Ishikawa (cell line): ENCODE results near the gene COQ4.

Experiments
- CEBPB ChIP-seq: IDR thresholded peaks from 2 replicates; pipeline ENCODE4 v1.6.1; 2012
- CREB1 ChIP-seq: IDR thresholded peaks from 2 replicates; pipeline ENCODE4 v1.6.1; 2012; ENCODE audit warnings: low read depth
- EGR1 ChIP-seq: IDR thresholded peaks from 2 replicates; pipeline ENCODE4 v1.6.1; 2012
- EP300 ChIP-seq: IDR thresholded peaks from 2 replicates; pipeline ENCODE4 v1.6.1; 2012; ENCODE audit warnings: borderline replicate concordance
- FOXM1 ChIP-seq: IDR thresholded peaks from 2 replicates; pipeline ENCODE4 v1.6.1; 2012; ENCODE audit warnings: low read depth, borderline replicate concordance
- MAX ChIP-seq: IDR thresholded peaks from 2 replicates; pipeline ENCODE4 v1.6.1; 2012
- NFIC ChIP-seq: IDR thresholded peaks from 2 replicates; pipeline ENCODE4 v1.6.1; 2012
- RAD21 ChIP-seq: IDR thresholded peaks from 2 replicates; pipeline ENCODE4 v1.6.1; 2012; ENCODE audit warnings: low read depth
- REST ChIP-seq: IDR thresholded peaks from 2 replicates; pipeline ENCODE4 v1.6.1; 2012; ENCODE audit warnings: low read depth, mild to moderate bottlenecking
- TAF1 ChIP-seq: IDR thresholded peaks from 2 replicates; pipeline ENCODE4 v1.6.1; 2012; ENCODE audit warnings: low read depth, mild to moderate bottlenecking
- TCF12 ChIP-seq: IDR thresholded peaks from 2 replicates; pipeline ENCODE4 v1.6.1; 2012; ENCODE audit warnings: low read depth
- TEAD4 ChIP-seq: IDR thresholded peaks from 2 replicates; pipeline ENCODE4 v1.6.1; 2012
- USF1 ChIP-seq: IDR thresholded peaks from 2 replicates; pipeline ENCODE4 v1.6.1; 2012
- YY1 ChIP-seq: IDR thresholded peaks from 2 replicates; pipeline ENCODE4 v1.6.1; 2012; ENCODE audit warnings: low read depth
- ZBTB7A ChIP-seq: IDR thresholded peaks from 2 replicates; pipeline ENCODE4 v1.6.1; 2012; ENCODE audit warnings: low read depth

COQ4 gene

GRCh38 chr9:128322404-128323211 is at the start of gene COQ4, which contains the start of gene TRUB2:
Gene COQ4 (plus strand): TSS chr9:128322839. CDS start chr9:128322859, 20 bp downstream.
Gene TRUB2 (minus strand): TSS chr9:128322447. CDS start chr9:128322408, 39 bp downstream.
- TF ChIP-seq MAX (peak; percentile 97), TAF1 (peak; percentile 92), TCF12 (peak; percentile 75; the same call in 1 of the 2 replicates), CREB1 (peak; percentile 47; the same call in 1 of the 2 replicates), CEBPB (no peak; the same call in none of the 2 replicates), EP300 (peak; percentile 10; the same call in 1 of the 2 replicates), FOXM1 (0 out of 2 replicates have a peak, but pooled peaks have one; percentile 33), ZBTB7A (no peak), TEAD4 (no peak), REST (no peak), NFIC (0 out of 2 replicates have a peak, but pooled peaks have one; percentile 20), EGR1 (no peak; the same call in 1 of the 2 replicates), YY1 (peak; percentile 95)

- TF ChIP-seq CREB1 (no peak), RAD21 (no peak), TCF12 (no peak), TEAD4 (no peak), NFIC (no peak), EGR1 (no peak), USF1 (no peak), REST (no peak), CEBPB (no peak), MAX (no peak), YY1 (no peak), FOXM1 (no peak), TAF1 (no peak), EP300 (no peak), ZBTB7A (no peak)
These were observed 48.4 kb upstream of the COQ4 start for GRCh38 chr9:128274245-128274644.

GRCh38 chr9:128275198-128276007 is 47.2 kb upstream of the COQ4 start, which contains the start of gene GOLGA2:
Gene GOLGA2 (minus strand): TSS chr9:128276007. CDS start chr9:128275976, 31 bp downstream.
- 0 out of 2 replicates have a peak, but pooled peaks have one; percentile 2 for TF ChIP-seq NFIC
- no peak for TF ChIP-seq TEAD4
- no peak for TF ChIP-seq REST
- TF ChIP-seq RAD21, result no peak
- TF ChIP-seq USF1, result no peak
- TF ChIP-seq ZBTB7A, result 0 out of 2 replicates have a peak, but pooled peaks have one; percentile 68
- no peak for TF ChIP-seq CREB1
- no peak for TF ChIP-seq TCF12
- TF ChIP-seq MAX, result 0 out of 2 replicates have a peak, but pooled peaks have one; percentile 8
- TF ChIP-seq EP300, result no peak
- no peak for TF ChIP-seq YY1
- peak; percentile 9; the same call in 1 of the 2 replicates for TF ChIP-seq EGR1
- peak; percentile 5; the same call in 1 of the 2 replicates for TF ChIP-seq TAF1
- no peak for TF ChIP-seq CEBPB
